Activated T-helper 2 cell treated with anti-CD3 and anti-CD28 coated beads, Interferon-gamma antibody, Interleukin-2, Interleukin-4, amounts not matched to agents 10 μg/mL and 5 μg/mL and 100 μg/mL, durations not matched to agents 14 hours and 24 hours and 36 hours (primary cell): ENCODE results near the gene VPS4A. TPM values are rescaled to one million over a fixed set of nuclear protein-coding genes. Genes with fewer than 3 reads are reported as not detected.

ENCODE experiments used
- DNase-seq: peaks from one replicate; pipeline ENCODE4 v3.0.0; 2021; ENCODE audit warnings: low spot score
- H3K27ac Mint-ChIP-seq: one replicate; pipeline ENCODE4 v1.8.0; 2021; ENCODE audit warnings: mixed read lengths
- H3K27me3 Mint-ChIP-seq: one replicate; pipeline ENCODE4 v1.8.0; 2021; ENCODE audit warnings: low read depth, mixed read lengths
- H3K36me3 Mint-ChIP-seq: one replicate; pipeline ENCODE4 v1.8.0; 2021; ENCODE audit warnings: low read depth, mixed read lengths
- H3K4me1 Mint-ChIP-seq: one replicate; pipeline ENCODE4 v1.8.0; 2021; ENCODE audit warnings: low read depth, mixed read lengths
- H3K4me3 Mint-ChIP-seq: one replicate; pipeline ENCODE4 v1.8.0; 2021; ENCODE audit warnings: low read depth, mild to moderate bottlenecking, moderate library complexity, mixed read lengths
- H3K9me3 Mint-ChIP-seq: one replicate; pipeline ENCODE4 v1.8.0; 2021; ENCODE audit warnings: mixed read lengths
- intact Hi-C: fragments of 100-400 bp; cut with micrococcal nuclease; formaldehyde crosslinking; loops from one replicate; pipeline ENCODE4 v1.15.1; 2023
- total RNA-seq: library from RNA; stranded (reverse); gene quantifications from 2 replicates; pipeline ENCODE4 v1.2.3, GENCODE V29; 2022

VPS4A gene
- total RNA-seq, 1 donor from 2014 or later = 34.6 TPM

- DNase-seq = no peak
- H3K27ac Mint-ChIP-seq = no peak overlapping the region
- H3K36me3 Mint-ChIP-seq = peaks cover 81% of the 10 kb centered on the region
- H3K4me3 Mint-ChIP-seq = no peak overlapping the region
- H3K4me1 Mint-ChIP-seq = peaks cover 13% of the 10 kb centered on the region
- no peaks in the 10 kb centered on the region for H3K9me3 Mint-ChIP-seq
- intact Hi-C loops = no loop called here
- H3K27me3 Mint-ChIP-seq = no peaks in the 10 kb centered on the region
Observed at GRCh38 chr16:69323415-69323814, 12.3 kb downstream of the VPS4A start.

DNA sequence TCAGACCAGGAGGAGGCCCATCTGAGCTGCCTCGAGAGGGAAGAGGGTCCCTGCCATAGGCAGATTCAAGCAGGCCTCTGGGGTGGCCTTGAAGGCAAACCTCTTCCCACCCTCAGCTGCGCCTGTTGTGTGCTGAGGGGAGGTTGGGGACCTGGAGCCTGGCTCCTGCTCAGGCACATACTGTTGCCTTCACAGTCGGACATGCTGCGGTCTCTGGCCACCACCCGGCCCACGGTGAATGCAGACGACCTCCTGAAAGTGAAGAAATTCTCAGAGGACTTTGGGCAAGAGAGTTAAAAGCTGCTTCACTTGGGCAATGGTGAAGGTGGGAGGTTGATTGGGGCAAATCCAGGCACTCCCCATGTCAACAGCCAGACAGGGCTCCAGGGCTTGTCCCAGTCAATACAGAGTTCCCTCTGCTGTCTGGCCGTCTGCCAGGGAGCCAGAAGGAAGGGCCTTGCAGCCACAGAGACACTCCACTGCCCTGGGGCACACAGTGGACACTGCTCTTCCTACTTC, 12.9 kb downstream of the VPS4A start:
- Mint-ChIP-seq H3K36me3 (peaks cover 83% of the 10 kb centered on the region), H3K4me1 (peaks cover 20% of the 10 kb centered on the region), H3K27me3 (no peaks in the 10 kb centered on the region), H3K27ac (no peak overlapping the region), H3K4me3 (no peak overlapping the region), H3K9me3 (no peaks in the 10 kb centered on the region)
- no peak for DNase-seq
- intact Hi-C loops = no loop called here

DNA sequence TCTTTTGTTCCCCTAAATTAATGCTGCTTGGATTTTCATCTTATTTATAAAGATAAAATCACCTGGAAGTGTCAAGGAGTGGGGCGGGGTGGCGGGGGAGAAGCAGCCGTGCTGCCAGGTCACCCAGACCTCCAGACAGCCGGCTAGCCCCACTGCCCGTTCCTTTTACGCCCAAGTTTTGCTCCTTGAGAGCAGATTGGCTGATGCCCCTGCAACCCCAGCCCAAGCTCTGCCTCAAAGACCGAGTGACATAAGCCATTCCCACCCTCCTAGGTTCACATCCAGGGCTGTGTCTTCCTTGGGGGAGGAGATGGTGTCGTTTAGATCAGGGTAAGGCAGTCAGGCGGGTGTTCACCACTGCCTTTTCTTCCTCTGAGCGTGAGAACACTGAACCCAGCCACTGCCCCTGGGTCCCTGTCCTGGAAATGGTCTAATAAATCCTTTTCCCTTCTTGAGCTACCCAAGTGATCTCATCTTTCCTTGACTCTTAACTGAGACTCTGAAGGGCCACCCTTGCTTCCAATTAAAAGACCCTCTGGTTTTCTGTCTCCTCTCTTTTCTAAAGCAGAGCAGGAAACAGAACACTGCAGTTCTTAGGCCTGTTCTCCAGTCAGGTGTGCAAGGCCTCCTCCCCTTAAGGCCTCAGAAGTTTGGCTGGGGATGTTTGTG, 13.6 kb downstream of the VPS4A start:
- H3K27ac Mint-ChIP-seq = no peak overlapping the region

DNA sequence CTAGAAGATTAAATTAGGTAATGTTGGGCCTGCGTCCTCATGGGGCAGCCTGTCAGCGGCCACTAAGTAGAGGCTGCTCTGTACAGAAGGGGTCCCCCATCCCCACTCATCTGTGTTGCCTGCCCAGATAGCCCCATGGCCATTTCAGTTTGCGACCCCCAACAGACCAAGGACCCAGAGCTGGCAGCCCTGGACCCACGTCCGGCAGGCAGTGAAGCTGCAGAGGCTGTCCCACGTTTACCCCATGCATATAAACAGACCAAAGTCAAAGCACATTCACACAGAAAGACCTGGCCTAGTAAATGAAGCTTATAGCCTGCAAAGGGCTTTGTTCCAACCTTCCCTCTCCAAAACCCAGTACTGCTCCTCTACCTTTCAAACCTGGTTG, 14.6 kb downstream of the VPS4A start:
- peak overlapping the region; percentile 22 for H3K27ac Mint-ChIP-seq
- no peak for DNase-seq
- peaks cover 78% of the 10 kb centered on the region for H3K36me3 Mint-ChIP-seq
- peaks cover 25% of the 10 kb centered on the region for H3K4me1 Mint-ChIP-seq
- intact Hi-C loops = no loop called here
- H3K27me3 Mint-ChIP-seq = no peaks in the 10 kb centered on the region
- no peak overlapping the region for H3K4me3 Mint-ChIP-seq
- no peaks in the 10 kb centered on the region for H3K9me3 Mint-ChIP-seq

More for the DNA sequence above, 13.6 kb downstream of the VPS4A start:
- no peak for DNase-seq
- Mint-ChIP-seq H3K27me3 (no peaks in the 10 kb centered on the region), H3K4me3 (no peak overlapping the region), H3K9me3 (no peaks in the 10 kb centered on the region), H3K4me1 (peaks cover 25% of the 10 kb centered on the region), H3K36me3 (peaks cover 81% of the 10 kb centered on the region)
- intact Hi-C loops = no loop called here

DNA sequence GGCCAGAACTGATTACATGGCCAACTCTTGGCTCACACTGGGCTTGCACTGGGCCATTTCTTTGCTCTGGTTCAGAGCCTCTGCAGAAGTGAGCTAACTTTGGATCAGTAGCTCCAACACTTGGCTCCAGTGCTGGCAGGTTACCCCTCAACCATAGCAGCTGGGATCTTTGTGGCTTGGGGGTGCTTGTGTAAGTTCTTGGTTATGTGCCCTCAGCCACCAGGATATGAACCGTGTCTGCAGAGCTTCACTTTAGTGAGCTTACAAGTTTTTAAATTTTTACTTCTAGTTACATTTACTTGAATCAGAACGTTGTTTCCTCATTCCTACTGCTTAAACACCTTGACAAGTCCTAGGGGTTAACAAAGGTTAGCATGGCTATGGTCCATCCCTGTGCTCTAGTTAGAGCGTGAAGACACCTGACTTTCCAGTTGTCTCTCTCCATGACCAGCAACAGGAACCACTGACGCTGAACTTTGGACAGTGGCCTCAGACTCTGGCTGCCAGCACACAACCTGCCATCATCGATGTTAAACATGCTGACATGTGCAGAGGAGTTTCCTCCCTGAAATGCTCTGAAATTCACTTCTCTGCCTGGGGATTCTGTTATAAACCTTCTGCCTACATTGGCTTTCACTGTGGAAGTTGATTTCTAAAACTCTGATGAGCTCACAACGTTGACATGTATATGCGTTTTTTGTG, 15.2 kb downstream of the VPS4A start:
- peaks cover 26% of the 10 kb centered on the region for H3K4me1 Mint-ChIP-seq
- peak overlapping the region; percentile 22 for H3K27ac Mint-ChIP-seq
- intact Hi-C loops = no loop called here
- no peak overlapping the region for H3K4me3 Mint-ChIP-seq
- no peaks in the 10 kb centered on the region for H3K27me3 Mint-ChIP-seq
- DNase-seq = no peak
- H3K9me3 Mint-ChIP-seq = no peaks in the 10 kb centered on the region
- peaks cover 75% of the 10 kb centered on the region for H3K36me3 Mint-ChIP-seq

- no peak for DNase-seq
- peaks cover 72% of the 10 kb centered on the region for H3K36me3 Mint-ChIP-seq
- no peaks in the 10 kb centered on the region for H3K9me3 Mint-ChIP-seq
- H3K4me1 Mint-ChIP-seq = peaks cover 31% of the 10 kb centered on the region
- H3K27me3 Mint-ChIP-seq = no peaks in the 10 kb centered on the region
- no peak overlapping the region for H3K27ac Mint-ChIP-seq
- intact Hi-C loops = no loop called here
- H3K4me3 Mint-ChIP-seq = peak overlapping the region; percentile 26
Observed at GRCh38 chr16:69327585-69328310, 16.6 kb downstream of the VPS4A start.

GRCh38 chr16:69328854-69329316, 17.7 kb downstream of the VPS4A start:
- DNase-seq = no peak
- intact Hi-C loops = no loop called here
- H3K4me3 Mint-ChIP-seq = peak overlapping the region; percentile 81
- no peaks in the 10 kb centered on the region for H3K9me3 Mint-ChIP-seq
- peaks cover 31% of the 10 kb centered on the region for H3K4me1 Mint-ChIP-seq
- peaks cover 69% of the 10 kb centered on the region for H3K36me3 Mint-ChIP-seq
- H3K27me3 Mint-ChIP-seq = no peaks in the 10 kb centered on the region
- H3K27ac Mint-ChIP-seq = no peak overlapping the region

- peaks cover 31% of the 10 kb centered on the region for H3K4me1 Mint-ChIP-seq
- H3K4me3 Mint-ChIP-seq = peak overlapping the region; percentile 81
- H3K36me3 Mint-ChIP-seq = peaks cover 69% of the 10 kb centered on the region
- H3K27me3 Mint-ChIP-seq = no peaks in the 10 kb centered on the region
- DNase-seq = no peak
- no peak overlapping the region for H3K27ac Mint-ChIP-seq
- H3K9me3 Mint-ChIP-seq = no peaks in the 10 kb centered on the region
- intact Hi-C loops = loop anchor here (1.0 kb wide), 2 partner anchors 10 to 18 kb away; partner anchors contain the start of genes COG8, NIP7 and VPS4A
Observed at GRCh38 chr16:69329369-69330285, 18.5 kb downstream of the VPS4A start.

DNA sequence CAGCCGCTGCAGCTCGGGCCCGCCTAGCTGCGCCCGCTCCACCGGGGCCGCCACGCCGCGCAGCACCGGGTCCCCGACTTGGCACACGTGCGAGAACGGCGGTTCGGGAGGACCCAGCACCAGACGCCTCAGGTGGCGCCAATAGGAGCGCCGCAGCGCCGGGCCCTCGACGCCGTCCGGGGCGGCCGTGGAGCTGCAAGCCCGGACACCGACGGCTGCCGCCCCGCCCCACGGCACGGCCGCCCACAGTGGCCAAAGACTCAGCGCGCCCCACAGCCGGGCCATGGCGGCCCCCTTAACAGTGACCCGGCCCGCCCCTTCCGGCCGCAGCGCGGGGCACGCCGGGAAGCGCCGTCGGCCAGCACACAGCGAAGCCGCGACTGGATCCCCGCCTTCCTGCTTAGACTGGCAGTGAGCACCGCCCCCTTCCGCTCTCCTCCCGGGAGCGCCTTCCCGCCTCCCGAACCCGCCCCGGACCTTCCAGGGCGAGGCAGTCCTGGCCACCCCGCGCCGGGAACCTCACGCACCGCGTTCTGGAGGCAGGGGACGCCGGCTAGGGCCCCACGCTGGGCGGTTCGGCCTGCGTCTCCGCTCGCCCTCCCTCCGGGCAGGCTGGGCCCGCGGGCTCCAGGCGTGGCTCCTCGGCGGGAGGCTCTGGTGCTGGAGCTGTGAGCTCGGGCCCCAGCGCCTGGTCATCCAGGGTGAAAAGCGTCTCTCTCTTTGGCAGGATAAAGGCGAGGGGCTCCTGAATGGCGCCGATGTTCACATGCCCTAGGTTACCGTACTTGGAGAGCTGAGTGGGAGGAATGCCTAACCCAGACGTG, 19.3 kb downstream of the VPS4A start, which contains the start of gene PDF:
Gene PDF (minus strand): TSS at position 303 of the 824 bp plus-strand sequence. CDS start 18 bp downstream, at position 285.
- Mint-ChIP-seq H3K27me3 (no peaks in the 10 kb centered on the region), H3K36me3 (peaks cover 71% of the 10 kb centered on the region), H3K9me3 (no peaks in the 10 kb centered on the region), H3K4me3 (peak within 1 kb of the TSS; percentile 84), H3K4me1 (peaks cover 31% of the 10 kb centered on the region), H3K27ac (peak within 1 kb of the TSS; percentile 75)
- intact Hi-C loops = loop anchor here (1.0 kb wide), 2 partner anchors 9 to 19 kb away; partner anchors contain the start of genes COG8, NIP7 and VPS4A
- peak; percentile 83 for DNase-seq

GRCh38 chr16:69334696-69335095, 23.5 kb downstream of the VPS4A start:
- peaks cover 64% of the 10 kb centered on the region for H3K36me3 Mint-ChIP-seq
- no peaks in the 10 kb centered on the region for H3K27me3 Mint-ChIP-seq
- H3K4me1 Mint-ChIP-seq = peaks cover 23% of the 10 kb centered on the region
- intact Hi-C loops = loop anchor here (5.0 kb wide), 1 partner anchor 418 kb away; the partner anchor contains the start of gene NOB1
- H3K9me3 Mint-ChIP-seq = no peaks in the 10 kb centered on the region
- DNase-seq = no peak
- H3K27ac Mint-ChIP-seq = no peak overlapping the region
- H3K4me3 Mint-ChIP-seq = no peak overlapping the region
